Lung (tissue), 13 donors: ENCODE data around the gene UTS2R. TPM values are rescaled to one million over a fixed set of nuclear protein-coding genes. Genes with fewer than 3 reads are reported as not detected.

Source experiments
- ATAC-seq: fragments of 200-7000 bp; cut with Tn5 transposase; one replicate; pipeline ENCODE4 v1.9.1; 2020; ENCODE audit warnings: moderate number of reproducible peaks; ENCODE audit not compliant: insufficient read depth, low FRiP score
- DNase-seq, 3 donors: peaks; one replicate each; pipeline ENCODE4 v3.0.0-alpha.2; 2013 to 2017
- H3K27ac ChIP-seq, 2 donors: one replicate each; pipeline ENCODE4 v1.5.1; 2013; ENCODE audit warnings: mild to moderate bottlenecking in 2 of 2, moderate library complexity in 2 of 2, control low read depth in 1 of 2, inconsistent platforms in 1 of 2, low read depth in 1 of 2, low read length in 1 of 2
- H3K27me3 ChIP-seq, 3 donors: one replicate each; pipeline ENCODE4 v1.5.1; 2013; ENCODE audit warnings: low read length in 2 of 3; ENCODE audit not compliant: control insufficient read depth in 3 of 3, insufficient read depth in 3 of 3
- H3K36me3 ChIP-seq, 4 donors: one replicate each; pipeline ENCODE4 v1.5.1; 2013; ENCODE audit warnings: low read length in 4 of 4, mild to moderate bottlenecking in 1 of 4, moderate library complexity in 1 of 4; ENCODE audit not compliant: control insufficient read depth in 4 of 4, insufficient read depth in 4 of 4
- H3K4me1 ChIP-seq, 5 donors: one replicate each; pipeline ENCODE4 v1.5.1; 2013; ENCODE audit warnings: low read length in 5 of 5, mild to moderate bottlenecking in 2 of 5, moderate library complexity in 1 of 5; ENCODE audit not compliant: control insufficient read depth in 5 of 5, insufficient read depth in 5 of 5
- H3K4me3 ChIP-seq: one replicate; pipeline ENCODE4 v1.5.1; 2013; ENCODE audit warnings: mild to moderate bottlenecking, control low read depth, moderate library complexity
- H3K9ac ChIP-seq, 2 donors: one replicate each; pipeline ENCODE4 v1.5.1; 2013; ENCODE audit warnings: low read length in 2 of 2, control low read depth in 1 of 2; ENCODE audit not compliant: insufficient read depth in 1 of 2
- H3K9me3 ChIP-seq, 4 donors: one replicate each; pipeline ENCODE4 v1.5.1; 2013; ENCODE audit warnings: low read length in 3 of 4, mild to moderate bottlenecking in 1 of 4, moderate library complexity in 1 of 4; ENCODE audit not compliant: control insufficient read depth in 4 of 4, insufficient read depth in 3 of 4
- WGBS, 2 donors: extraction: QIAGEN DNeasy Blood & Tissue Kit; methylation state at CpG; one replicate each; pipeline ENCODE4 v1.1.7; 2013; 5-methylcytosine and 5-hydroxymethylcytosine counted together
- polyA plus RNA-seq, 2 donors: library from polyadenylated mRNA; stranded (reverse); fragments of 200-250 nt; gene quantifications; one replicate each; pipeline ENCODE4 v1.2.1, GENCODE V29; 2013
- small RNA-seq: library from RNA; depleted of rRNA; stranded (forward); fragments of <200 nt; gene quantifications from one replicate; pipeline ENCODE3, GENCODE V24; 2014; ENCODE audit warnings: low replicate concordance
- total RNA-seq, 2 donors: library from RNA; depleted of rRNA in 1 of 2; stranded (reverse); fragments of >200 nt in 1 of 2; gene quantifications; one replicate each; pipeline ENCODE4 v1.2.1, GENCODE V29; 2014 to 2021
- TF ChIP-seq, protein P1 (sequence below): IDR thresholded peaks from 2 replicates; pipeline ENCODE4 v1.5.1; 2012; ENCODE audit warnings: mild to moderate bottlenecking; ENCODE audit errors: control extremely low read depth, extremely low read depth
- donor health status: control.
- donor health status: control.
- donor health status: Bipolar disorder and iron deficiency.
- donor health status: healthy.
- donor health status: DM: yes; HTN: yes; CAD: no.

Gene UTS2R
- total and polyA plus RNA-seq, 4 donors: 0.17 TPM; not detected in 3

DNA sequence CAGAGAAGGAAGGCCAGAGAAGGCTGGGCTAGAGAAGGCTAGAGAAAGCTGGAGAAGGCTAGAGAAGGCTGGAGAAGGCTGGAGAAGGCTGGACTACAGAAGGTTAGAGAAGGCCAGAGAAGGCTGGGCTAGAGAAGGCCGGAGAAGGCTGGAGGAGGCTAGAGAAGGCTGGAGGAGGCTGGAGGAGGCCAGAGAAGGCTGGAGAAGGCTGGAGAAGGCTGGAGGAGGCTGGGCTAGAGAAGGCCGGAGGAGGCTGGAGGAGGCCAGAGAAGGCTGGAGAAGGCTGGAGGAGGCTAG, 53.2 kb downstream of the UTS2R start:
- TF ChIP-seq, protein P1, sequence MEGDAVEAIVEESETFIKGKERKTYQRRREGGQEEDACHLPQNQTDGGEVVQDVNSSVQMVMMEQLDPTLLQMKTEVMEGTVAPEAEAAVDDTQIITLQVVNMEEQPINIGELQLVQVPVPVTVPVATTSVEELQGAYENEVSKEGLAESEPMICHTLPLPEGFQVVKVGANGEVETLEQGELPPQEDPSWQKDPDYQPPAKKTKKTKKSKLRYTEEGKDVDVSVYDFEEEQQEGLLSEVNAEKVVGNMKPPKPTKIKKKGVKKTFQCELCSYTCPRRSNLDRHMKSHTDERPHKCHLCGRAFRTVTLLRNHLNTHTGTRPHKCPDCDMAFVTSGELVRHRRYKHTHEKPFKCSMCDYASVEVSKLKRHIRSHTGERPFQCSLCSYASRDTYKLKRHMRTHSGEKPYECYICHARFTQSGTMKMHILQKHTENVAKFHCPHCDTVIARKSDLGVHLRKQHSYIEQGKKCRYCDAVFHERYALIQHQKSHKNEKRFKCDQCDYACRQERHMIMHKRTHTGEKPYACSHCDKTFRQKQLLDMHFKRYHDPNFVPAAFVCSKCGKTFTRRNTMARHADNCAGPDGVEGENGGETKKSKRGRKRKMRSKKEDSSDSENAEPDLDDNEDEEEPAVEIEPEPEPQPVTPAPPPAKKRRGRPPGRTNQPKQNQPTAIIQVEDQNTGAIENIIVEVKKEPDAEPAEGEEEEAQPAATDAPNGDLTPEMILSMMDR: no peak
- Histone ChIP-seq H3K9me3 (peaks cover 0 to 3% (median 0%) of the 10 kb centered on the region in 4 donors), H3K4me3 (no peak overlapping the region), H3K36me3 (peaks cover 0 to 14% (median 3%) of the 10 kb centered on the region in 4 donors), H3K4me1 (peaks cover 0 to 3% (median 0%) of the 10 kb centered on the region in 5 donors), H3K27me3 (no peaks in the 10 kb centered on the region), H3K27ac (no peak overlapping the region), H3K9ac (no peak overlapping the region)
- WGBS, 2 donors: 97 to 100% methylated on average over 2 of the region's 2 CpGs
- no peak for DNase-seq
- no peak for ATAC-seq

Small RNAs within 50 kb of the gene (small RNA-seq; reads per million reads assigned to genes)
- not detected for gene RF00019

Other genes starting within 250 kb of the UTS2R start
- 10 to 100 TPM; 33.2 to 89.4 TPM for gene CCDC57, start 158.9 kb upstream of the UTS2R start, total RNA-seq
- 100 to 1,000 TPM in 1 of 2 donors, 10 to 100 TPM in 1; 60.4 to 128 TPM for gene CCDC57, start 158.9 kb upstream of the UTS2R start, polyA plus RNA-seq
- gene SLC16A3, start 142.7 kb upstream of the UTS2R start, total RNA-seq: 100 to 1,000 TPM in 1 of 2 donors, 10 to 100 TPM in 1; 31.0 to 154 TPM
- gene SLC16A3, start 142.7 kb upstream of the UTS2R start, polyA plus RNA-seq: 100 to 1,000 TPM in 1 of 2 donors, 10 to 100 TPM in 1; 33.2 to 309 TPM
- gene CSNK1D, start 98.1 kb upstream of the UTS2R start, total RNA-seq: 100 to 1,000 TPM in 1 of 2 donors, 10 to 100 TPM in 1; 72.7 to 160 TPM
- gene CSNK1D, start 98.1 kb upstream of the UTS2R start, polyA plus RNA-seq: 100 to 1,000 TPM; 110 to 137 TPM
- gene CD7, start 54.2 kb upstream of the UTS2R start, total RNA-seq: 1 to 10 TPM; 2.3 to 7.0 TPM
- 10 to 100 TPM in 1 of 2 donors, 1 to 10 TPM in 1; 5.3 to 10.7 TPM for gene CD7, start 54.2 kb upstream of the UTS2R start, polyA plus RNA-seq
- gene SECTM1, start 38.0 kb upstream of the UTS2R start, total RNA-seq: 10 to 100 TPM; 14.7 to 38.0 TPM
- 10 to 100 TPM; 12.5 to 68.6 TPM for gene SECTM1, start 38.0 kb upstream of the UTS2R start, polyA plus RNA-seq
- not detected for gene TEX19, start 12.5 kb upstream of the UTS2R start, total RNA-seq
- under 1 TPM in 1 of 2 donors, not detected in 1; 0.03 TPM for gene TEX19, start 12.5 kb upstream of the UTS2R start, polyA plus RNA-seq
- gene HEXD, start 46.6 kb downstream of the UTS2R start, total RNA-seq: 10 to 100 TPM; 36.9 to 37.8 TPM
- 10 to 100 TPM; 28.4 to 57.3 TPM for gene HEXD, start 46.6 kb downstream of the UTS2R start, polyA plus RNA-seq
- gene OGFOD3, start 46.8 kb downstream of the UTS2R start, total RNA-seq: 10 to 100 TPM; 20.6 to 41.6 TPM
- gene OGFOD3, start 46.8 kb downstream of the UTS2R start, polyA plus RNA-seq: 10 to 100 TPM; 28.2 to 31.4 TPM
- 100 to 1,000 TPM in 1 of 2 donors, 10 to 100 TPM in 1; 76.4 to 108 TPM for gene CYBC1, start 79.0 kb downstream of the UTS2R start, total RNA-seq
- gene CYBC1, start 79.0 kb downstream of the UTS2R start, polyA plus RNA-seq: 100 to 1,000 TPM in 1 of 2 donors, 10 to 100 TPM in 1; 37.4 to 144 TPM
- 10 to 100 TPM; 57.7 to 60.1 TPM for gene NARF, start 87.0 kb downstream of the UTS2R start, total RNA-seq
- 10 to 100 TPM; 54.7 to 59.8 TPM for gene NARF, start 87.0 kb downstream of the UTS2R start, polyA plus RNA-seq
- gene FOXK2, start 148.0 kb downstream of the UTS2R start, total RNA-seq: 10 to 100 TPM; 40.4 to 59.8 TPM
- gene FOXK2, start 148.0 kb downstream of the UTS2R start, polyA plus RNA-seq: 10 to 100 TPM; 23.4 to 26.4 TPM